GM12875 (cell line): Measurements from ENCODE around the gene CFAP69.
A peak's percentile ranks its signal among the peaks of the same experiment; 100 is the strongest.
"Not testable (repeated sequence)": the region's sequence is repeated elsewhere in the genome, so short reads cannot be mapped to it uniquely, and the experiment has no call there.

Source experiments
- H3K4me3 ChIP-seq: one replicate; pipeline ENCODE4 v1.5.1; 2011; ENCODE audit warnings: low read depth, low read length, control low read depth
- CTCF ChIP-seq: IDR thresholded peaks from 2 replicates; pipeline ENCODE4 v1.5.1; 2011; ENCODE audit warnings: low read depth, mild to moderate bottlenecking, control low read depth, inconsistent platforms, low read length, moderate library complexity, borderline replicate concordance; ENCODE audit not compliant: insufficient read depth

CFAP69 gene

DNA sequence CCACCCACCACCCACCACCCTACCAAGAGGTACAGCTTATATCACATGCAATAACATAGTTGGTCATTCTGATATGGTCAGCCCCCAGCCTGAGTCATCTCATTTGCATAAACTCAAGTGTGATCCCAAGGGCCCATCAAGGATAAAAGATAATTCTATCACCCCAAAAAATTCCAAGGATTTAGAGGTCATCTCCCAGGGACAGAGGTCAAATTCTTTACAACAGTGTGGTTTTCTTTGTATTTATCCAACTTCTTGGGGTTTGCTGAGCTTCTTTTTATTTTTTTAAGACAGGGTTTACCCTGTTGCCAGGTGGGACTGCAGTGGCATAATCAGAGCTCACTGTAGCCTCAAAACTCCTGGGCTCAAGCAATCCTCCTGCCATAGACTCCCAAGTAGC lies 92.1 kb downstream of the CFAP69 start:
- no peak for TF ChIP-seq CTCF
- no peak overlapping the region for H3K4me3 ChIP-seq

GRCh38 chr7:90345016-90345415 lies 100.0 kb downstream of the CFAP69 start:
- no peak for TF ChIP-seq CTCF
- no peak overlapping the region for H3K4me3 ChIP-seq

DNA sequence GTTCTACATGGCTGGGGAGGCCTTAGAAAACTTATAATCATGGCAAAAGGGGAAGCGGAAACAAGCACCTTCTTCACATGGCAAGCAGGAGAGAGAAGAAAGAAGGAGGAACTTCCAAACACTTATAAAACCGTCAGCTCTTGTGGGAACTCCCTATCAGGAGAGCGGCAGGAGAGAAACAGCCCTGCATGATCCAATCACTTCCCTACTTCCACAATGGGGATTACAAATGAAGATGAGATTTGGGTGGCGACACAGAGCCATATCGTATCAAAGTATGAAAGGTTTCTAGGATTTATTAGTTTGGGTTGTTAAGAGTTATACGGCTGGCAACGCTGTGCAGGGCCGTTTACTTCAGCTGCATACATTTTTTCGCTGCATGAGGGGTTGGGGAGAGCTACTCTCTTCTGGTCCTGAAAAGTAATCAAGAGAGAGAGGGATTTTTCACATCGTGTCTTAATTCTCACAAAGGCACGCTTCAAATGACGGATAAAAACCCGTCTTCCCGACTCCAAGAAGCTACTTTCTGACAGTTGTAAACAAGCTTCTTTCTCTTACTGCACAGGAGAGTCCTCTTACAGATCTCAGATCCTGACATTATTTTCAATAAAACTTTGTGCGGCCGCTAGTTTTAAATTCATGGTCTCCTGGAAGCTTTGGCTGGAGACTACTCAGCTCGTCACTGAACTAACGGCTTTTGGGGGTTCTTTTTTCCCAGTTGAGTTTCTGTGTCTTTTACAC lies 100.8 kb downstream of the CFAP69 start:
- H3K4me3 ChIP-seq, result peak overlapping the region; percentile 69
- no peak for TF ChIP-seq CTCF

DNA sequence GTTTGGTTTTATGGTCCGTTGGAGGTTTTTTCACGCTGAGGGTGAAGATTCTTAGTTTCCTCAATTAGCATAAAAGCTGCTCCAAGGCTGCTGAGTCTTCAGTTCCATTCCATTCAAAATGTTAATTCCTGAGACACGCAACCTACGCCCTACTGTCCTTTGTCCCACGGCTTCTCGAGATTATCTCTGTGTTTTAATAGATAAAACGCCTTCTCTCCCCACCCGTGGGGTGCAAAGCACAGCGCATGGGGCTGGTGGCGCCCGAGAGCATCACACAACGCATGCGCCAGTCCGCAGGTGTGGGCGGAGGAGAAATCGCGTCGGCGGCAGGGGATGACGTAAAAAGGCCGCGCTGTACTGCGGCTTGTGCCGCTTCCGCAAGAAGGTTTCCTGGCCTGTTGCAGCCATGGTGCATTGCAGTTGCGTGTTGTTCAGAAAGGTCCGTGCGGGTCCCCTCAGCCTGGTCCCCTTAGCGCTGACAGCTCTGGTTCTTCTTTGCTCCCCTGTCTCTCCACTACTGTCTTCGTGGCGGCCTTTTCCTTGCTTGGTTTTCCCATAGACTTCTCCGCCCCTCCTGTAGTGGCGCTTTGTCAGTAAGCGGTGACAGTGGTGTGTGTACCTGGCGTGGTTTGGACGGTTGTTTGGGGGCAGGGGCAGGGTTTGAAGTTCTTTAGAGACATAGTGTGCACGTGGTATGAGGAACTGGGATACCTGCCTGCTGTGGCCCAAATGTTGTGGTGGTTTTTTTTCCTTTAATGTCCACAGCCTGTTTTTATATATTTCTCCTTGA lies 101.6 kb downstream of the CFAP69 start, which contains the start of gene GTPBP10:
Gene GTPBP10 (plus strand): TSS at position 381 of the 790 bp plus-strand sequence. CDS start 26 bp downstream, at position 407.
- TF ChIP-seq CTCF, result peak; percentile 78
- peak within 1 kb of the TSS; percentile 69 for H3K4me3 ChIP-seq

DNA sequence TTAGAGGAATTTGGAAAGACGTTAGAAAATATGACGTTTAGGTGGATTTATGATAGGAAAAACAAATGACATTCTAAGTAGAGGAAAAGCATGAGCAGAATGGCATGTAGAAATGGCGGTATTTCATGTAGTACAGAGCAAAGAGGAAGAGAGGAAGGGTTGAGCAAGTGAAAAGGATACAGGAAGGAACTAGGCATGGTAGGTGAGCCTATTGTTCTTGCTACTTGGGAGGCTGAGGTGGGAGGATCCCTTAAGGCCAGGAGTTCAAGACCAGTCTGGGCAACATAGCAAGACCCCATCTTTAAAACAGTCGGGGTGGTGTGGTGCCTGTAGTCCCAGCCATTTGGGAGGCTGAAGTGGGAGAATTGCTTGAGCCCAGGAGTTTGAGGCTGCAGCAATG lies 102.8 kb downstream of the CFAP69 start:
- no peak overlapping the region for H3K4me3 ChIP-seq
- no peak for TF ChIP-seq CTCF

- no peak overlapping the region for H3K4me3 ChIP-seq
- TF ChIP-seq CTCF, result no peak
Observed at GRCh38 chr7:90349305-90349704, 104.3 kb downstream of the CFAP69 start.

DNA sequence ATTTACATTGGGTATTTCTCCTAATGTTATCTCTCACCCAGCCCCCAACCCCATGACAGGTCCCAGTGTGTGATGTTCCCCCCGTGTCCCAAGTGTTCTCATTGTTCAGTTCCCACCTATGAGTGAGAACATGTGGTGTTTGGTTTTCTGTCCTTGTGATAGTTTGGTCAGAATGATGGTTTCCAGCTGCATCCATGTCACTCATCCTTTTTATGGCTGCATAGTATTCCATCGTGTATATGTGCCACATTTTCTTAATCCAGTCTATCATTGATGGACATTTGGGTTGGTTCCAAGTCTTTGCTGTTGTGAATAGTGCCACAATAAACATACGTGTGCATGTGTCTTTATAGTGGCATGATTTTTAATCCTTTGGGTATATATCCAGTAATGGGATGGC lies 105.1 kb downstream of the CFAP69 start:
- not testable (repeated sequence) for H3K4me3 ChIP-seq
